SIG-M5 treated with dmso at 0.1 percent for 504 hours (cell line): Measurements from ENCODE around the gene SIGLEC14.
"Not testable (repeated sequence)": the region's sequence is repeated elsewhere in the genome, so short reads cannot be mapped to it uniquely, and the experiment has no call there.

Source experiments
- DNase-seq: peaks from one replicate; lab custom pipeline; 2025; ENCODE audit not compliant: unreplicated experiment; lab: John Stamatoyannopoulos, UW

Gene SIGLEC14, protein sequence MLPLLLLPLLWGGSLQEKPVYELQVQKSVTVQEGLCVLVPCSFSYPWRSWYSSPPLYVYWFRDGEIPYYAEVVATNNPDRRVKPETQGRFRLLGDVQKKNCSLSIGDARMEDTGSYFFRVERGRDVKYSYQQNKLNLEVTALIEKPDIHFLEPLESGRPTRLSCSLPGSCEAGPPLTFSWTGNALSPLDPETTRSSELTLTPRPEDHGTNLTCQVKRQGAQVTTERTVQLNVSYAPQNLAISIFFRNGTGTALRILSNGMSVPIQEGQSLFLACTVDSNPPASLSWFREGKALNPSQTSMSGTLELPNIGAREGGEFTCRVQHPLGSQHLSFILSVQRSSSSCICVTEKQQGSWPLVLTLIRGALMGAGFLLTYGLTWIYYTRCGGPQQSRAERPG

DNA sequence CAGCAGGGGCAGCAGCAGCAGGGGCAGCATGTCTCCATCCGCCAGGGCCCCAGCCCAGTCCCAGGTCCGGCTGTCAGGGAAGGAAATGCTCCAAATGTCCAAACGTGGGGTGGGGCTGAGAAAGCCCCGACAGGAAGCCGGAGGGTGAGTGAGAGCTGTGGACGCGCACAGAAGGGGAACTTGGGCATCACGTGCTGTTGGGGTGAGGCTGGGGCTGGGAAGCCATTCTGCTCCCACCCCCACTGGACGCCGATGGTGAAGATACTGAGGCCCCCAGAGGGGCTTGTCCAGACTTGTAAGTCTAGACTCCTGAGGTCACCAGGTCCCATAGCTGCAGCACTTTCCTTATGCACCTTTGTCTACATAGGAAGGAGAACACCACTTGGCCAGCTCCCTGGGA is at the start of gene SIGLEC14:
TSS of gene SIGLEC14 (minus strand) at position 96 of the 400 bp plus-strand sequence. CDS start at position 30, 66 bp downstream.
- not testable (repeated sequence) for DNase-seq

DNA sequence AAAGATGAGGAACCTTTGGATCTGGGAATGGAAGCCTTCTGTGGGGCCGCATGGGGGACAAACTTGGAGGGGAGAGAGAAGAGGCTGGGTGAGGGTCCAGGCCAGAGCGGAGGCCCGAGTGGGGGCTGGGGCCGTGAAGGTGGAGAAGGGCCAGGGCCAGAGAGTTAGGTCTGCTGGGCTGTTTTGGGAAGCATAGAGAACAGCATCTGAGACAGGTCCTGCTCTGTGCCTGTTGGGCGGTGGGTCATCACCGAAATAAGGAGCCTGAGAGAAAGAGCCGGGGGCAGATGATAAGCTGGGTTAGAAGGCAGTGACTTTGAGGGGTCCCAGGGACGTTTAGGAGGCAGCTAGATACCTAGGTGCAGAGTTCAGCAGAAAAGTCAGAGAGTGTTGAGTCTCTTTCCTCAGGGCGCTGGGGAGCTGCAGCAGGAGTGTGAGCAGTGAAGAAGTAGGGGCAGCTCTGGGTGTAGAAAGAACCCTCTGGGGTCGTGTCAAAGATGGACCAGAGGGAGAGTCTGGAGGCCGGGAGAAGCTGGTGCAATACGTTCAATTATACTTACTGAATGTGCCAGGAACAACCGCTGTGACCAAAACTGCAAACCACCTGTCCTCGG is 49.2 kb upstream of the SIGLEC14 start:
- no peak for DNase-seq

- DNase-seq = no peak
Measured at GRCh38 chr19:51695088-51695487, 48.5 kb upstream of the SIGLEC14 start.

DNA sequence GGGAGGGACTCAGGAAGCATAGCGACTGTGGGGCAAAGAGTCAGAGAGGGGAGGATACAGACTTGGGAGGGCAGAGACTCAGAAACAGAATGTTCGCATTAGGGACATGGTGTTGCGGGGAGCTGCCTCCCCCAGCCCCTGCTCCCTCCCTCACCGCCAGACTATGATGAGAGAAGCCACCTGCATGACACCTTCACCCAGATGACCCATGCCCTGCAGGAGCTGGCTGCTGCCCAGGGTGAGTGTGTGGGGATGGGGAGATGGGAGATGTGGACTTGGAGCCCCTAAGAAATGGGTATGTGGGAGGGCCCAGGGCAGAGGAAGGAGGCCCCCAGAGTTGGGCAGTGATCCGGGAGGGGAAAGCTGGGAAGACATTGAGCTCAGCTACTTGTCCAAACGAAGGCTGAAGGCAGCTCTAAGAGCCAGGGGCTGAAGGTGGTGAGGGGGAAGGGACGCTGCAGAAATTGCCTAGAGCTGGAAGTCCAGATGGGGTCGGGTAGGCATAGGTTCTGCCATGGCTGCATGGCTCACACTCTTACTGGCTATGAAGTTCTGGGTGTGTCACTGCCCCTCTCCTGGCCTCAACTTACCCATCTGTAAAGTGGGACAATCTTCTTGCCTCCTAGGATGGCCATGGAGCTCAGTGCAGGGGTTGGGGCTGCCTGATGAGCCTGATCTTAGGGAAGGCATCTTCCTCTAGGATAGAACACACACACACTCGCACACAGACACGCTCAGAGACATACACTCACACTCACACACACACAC is 47.9 kb upstream of the SIGLEC14 start:
- no peak for DNase-seq

- DNase-seq = no peak
Measured at GRCh38 chr19:51693819-51694218, 47.2 kb upstream of the SIGLEC14 start.

DNA sequence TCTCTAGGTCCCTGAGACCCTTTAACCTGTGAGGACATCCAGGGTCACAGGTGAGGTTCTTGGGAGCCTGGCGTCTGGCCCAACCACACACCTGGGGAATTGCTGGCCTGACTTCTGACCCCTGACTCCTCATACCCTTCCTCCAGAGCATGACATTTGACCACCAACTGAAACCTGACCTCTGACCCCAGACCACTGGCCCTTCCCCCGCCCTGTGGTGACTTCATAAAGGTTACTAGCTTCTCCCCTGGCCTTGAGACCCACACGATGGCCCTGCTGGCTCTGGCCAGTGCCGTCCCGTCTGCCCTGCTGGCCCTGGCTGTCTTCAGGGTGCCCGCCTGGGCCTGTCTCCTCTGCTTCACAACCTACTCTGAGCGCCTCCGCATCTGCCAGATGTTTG is 46.6 kb upstream of the SIGLEC14 start, which contains the start of gene SPACA6:
TSS of gene SPACA6 (plus strand) at position 71 of the 400 bp plus-strand sequence. CDS start at position 268, 197 bp downstream.
- DNase-seq = no peak

- no peak for DNase-seq
Measured at GRCh38 chr19:51692468-51692867, 45.8 kb upstream of the SIGLEC14 start.

DNA sequence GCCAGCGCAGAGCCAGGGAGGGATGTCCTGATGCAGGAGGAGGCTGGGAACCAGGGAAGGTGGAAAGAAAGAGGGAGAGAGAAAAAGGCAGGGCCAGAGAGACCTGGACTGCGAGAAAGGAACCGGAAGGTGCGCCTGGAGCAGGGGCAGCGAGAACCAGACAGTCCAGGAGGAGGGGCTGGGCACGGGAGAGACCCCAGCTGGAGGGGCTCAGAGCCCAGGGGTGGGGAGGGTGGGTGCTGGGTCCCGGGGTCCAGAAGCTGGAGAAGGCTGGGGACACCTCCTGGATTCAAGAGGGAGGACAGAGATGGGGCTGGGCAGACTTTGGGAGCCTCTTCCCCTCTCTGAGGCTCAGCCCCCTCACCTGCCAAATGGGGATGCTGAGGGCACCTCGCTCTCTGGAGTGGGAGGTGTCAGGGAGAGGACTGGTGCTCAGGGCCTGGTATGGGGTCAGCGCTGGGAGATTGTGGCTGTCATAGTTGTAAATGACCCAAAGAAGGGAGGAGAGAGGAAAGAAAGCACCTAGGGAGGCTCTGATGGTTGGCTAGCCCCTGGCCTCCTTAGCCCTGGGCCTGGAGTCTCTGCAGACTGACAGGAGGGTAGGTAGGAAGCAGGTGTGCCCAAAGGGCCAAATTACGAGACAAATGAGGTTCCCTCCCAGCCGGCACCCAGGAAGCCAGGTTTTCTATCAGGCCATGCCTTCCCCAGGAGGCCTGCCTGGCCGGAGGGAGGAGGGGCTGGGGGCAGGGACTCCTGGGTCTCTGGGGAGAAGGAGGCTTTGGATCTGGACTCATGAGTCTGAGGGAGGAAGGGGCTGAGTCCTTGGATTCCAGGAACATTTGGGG is 45.2 kb upstream of the SIGLEC14 start:
- no peak for DNase-seq

DNA sequence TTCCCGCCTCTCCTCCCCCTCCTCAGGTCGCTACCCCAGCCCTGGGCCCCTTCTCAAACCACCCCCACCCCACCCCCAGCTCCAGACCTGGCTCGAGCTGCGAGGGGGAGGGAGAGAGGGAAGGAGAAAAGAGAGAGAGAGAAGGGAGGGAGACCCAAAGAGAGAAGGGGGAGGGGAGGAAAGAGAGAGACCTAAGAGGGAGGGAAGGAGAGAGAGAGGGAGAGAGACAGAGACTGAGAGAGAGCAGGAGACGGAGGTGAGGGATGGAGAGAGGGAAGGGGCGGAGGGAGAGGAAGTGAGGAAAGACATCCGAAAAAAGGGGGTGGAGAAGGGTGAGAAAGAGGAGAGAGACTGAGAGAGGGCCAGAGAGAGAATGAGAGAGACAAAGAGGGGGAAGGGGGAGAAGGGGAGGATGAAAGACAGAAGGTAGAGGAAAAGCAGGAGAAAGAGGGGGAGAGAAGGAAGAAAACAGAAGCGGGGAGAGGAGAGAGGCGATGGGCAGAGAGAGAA is 44.5 kb upstream of the SIGLEC14 start:
- no peak for DNase-seq

DNA sequence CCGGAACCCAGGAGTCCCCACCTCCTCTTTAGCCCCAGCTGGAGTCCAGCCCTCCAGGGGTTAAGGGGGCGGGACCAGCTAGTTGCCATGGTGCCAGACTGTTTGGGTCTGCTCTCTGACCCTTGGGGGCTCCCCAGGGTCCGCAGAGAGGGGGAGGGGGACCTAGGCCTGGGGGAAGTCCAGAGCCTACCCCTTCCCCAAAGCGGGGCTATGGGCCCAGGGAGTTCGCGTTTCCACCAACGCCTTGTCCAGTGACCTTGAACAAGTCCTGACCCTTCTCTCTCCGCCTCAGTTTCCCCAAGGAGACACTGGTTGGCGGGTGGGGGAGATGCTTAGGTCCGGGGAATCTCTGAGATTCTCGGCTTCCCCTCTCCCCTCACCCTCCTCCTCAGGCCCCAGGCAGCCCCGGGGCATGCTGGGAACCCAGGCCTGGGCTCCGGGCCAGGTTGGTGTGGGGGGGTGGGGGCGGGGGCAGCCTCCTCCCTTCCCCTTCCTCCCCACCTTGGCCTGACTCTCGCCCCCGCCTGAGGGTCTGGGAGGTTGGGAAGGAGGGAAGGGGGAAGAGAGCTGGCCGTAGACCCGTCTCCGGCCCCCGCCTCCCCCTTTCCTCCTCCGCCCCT is 43.9 kb upstream of the SIGLEC14 start:
- peak; percentile 19 for DNase-seq

DNA sequence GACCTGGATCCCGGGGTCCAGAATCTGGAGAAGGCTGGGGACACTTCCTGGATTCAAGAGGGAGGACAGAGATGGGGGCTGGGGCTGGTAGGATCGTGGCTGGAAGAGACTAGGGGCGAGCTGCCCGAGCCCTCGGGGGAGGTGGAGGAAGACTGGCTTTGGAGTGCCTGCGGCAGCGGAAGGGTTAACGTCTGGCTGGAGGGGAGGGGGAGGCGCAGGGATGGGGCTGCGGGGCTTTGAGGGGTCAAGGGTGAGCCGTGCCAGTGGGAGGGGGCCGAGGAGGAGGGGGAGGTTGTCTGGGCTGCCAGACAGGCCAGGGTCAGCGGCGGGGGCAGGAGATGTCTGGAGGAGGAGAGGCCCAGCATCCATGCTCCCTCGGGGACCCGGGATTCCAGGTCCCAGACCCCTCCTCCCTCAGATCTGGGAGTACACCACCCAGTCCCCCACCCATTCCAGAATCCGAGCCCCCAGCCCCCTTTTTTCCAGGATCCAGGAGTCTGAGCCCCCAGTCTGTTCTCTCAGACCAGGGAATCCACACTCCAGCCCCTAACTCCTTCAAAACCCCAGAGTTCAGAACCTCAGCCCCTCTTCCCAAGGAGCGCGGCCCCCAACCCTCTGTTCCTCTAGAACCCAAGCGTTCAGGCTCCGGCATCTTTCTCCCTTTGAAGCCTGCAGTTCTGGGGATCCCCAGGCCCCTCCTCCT is 43.3 kb upstream of the SIGLEC14 start:
- DNase-seq = no peak

GRCh38 chr19:51688671-51689571 is 42.3 kb upstream of the SIGLEC14 start:
- peak; percentile 34 for DNase-seq

DNA sequence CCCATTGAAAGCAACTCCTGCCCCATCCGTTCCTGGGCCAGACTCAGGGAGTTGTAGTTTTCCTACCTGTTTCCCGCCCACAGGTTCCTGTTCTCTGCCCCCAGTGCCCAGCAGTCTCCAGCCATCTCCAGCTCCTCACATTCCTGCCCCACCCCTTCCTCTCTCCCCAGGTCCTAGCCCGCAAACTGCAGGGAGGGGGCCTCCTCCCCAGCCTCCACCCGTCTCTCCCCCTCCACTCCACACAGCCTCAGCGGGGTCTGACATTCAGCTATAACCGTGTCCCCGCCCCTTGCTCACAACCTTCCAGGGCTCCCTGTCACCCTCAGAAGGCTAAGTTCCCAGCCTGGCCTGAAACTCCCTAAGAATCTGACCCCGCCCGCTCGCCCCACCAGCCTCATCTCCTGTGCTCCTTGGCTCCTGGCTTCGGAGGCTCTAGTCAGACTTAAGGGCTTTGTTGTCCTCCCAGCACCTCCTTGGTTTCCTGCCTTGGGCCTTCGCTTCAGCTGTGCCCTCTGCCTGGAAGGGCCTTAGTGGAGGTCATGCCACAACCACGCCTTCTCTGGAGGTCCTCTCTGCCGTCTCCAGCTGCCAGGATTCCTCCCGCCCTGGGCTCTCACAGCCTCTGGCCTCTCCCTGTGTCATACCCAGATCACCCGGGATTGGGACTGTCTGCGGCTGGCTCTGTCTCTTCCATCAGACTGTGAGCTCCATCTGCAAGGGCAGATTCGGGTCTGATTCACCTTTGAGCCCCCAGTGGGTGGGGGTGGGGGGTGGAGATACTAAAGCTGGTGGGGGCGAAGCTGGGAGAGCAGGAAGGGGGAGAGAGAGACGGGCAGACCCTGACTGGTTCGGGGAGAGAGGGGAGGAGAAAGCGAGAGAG is 41.4 kb upstream of the SIGLEC14 start:
- DNase-seq = no peak

DNA sequence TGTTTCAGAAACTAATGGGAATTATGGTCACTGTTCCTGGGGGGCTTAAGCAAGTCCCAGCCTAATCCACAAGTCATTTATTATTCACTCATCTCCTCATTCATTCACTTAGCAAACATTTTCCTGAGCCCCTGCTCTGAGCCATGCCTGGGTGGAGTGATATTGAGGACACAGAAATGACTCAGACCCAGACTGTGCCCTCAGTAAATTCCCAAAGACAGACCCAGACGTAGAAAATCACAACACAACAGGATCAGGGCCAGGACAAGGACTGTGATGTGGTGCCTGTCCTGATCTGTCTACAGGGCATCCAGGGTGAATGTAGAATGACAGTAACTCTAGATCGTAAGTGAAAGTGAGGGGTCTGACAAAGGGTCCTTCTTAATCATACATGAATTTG is 39.5 kb upstream of the SIGLEC14 start:
- DNase-seq = no peak

GRCh38 chr19:51681286-51681941 is 34.8 kb upstream of the SIGLEC14 start:
- no peak for DNase-seq

DNA sequence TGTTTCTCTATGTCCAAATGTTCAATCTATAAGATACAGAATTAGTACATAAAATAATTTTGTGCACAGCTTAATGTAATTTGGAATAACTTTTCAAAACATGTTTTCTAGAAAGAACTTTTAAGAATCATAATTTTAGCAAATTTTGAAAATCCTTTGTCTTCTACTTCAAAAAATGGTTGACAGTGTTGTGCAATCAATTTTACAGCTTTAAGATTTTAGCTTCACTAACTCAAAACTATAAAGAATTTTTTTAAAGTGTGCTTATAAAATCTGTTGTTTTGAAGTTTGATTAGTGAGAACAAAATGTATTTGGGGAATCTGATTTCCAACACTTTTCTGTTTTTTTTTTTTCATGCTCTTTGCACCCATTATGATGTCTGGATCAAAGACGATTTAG is 33.8 kb upstream of the SIGLEC14 start:
- DNase-seq = no peak

- DNase-seq = no peak
Measured at GRCh38 chr19:51676566-51677083, 30.0 kb upstream of the SIGLEC14 start.
